Measurements from ENCODE around the gene MYPOP.
"Not testable (repeated sequence)": the region's sequence is repeated elsewhere in the genome, so short reads cannot be mapped to it uniquely, and the experiment has no call there.

Gene MYPOP

GRCh38 chr19:45873219-45873772, 29.1 kb downstream of the MYPOP start:
- Histone ChIP-seq H3K79me2 (ENCODE audit: control insufficient read depth, insufficient read depth, low read length, unreplicated experiment) (no peaks in the 10 kb centered on the region), H3K27me3 (ENCODE audit: insufficient read depth, low read length) (no peaks in the 10 kb centered on the region), H3K27ac (ENCODE audit: low read depth, low read length) (no peak overlapping the region), H2AFZ (ENCODE audit: low read length, unreplicated experiment) (no peak overlapping the region), H3K36me3 (ENCODE audit: insufficient read depth, low read length) (no peaks in the 10 kb centered on the region), H3K4me3 (ENCODE audit: low read depth, low read length) (no peak overlapping the region), H3K4me1 (ENCODE audit: control insufficient read depth, insufficient read depth, low read length, unreplicated experiment) (no peaks in the 10 kb centered on the region)

DNA sequence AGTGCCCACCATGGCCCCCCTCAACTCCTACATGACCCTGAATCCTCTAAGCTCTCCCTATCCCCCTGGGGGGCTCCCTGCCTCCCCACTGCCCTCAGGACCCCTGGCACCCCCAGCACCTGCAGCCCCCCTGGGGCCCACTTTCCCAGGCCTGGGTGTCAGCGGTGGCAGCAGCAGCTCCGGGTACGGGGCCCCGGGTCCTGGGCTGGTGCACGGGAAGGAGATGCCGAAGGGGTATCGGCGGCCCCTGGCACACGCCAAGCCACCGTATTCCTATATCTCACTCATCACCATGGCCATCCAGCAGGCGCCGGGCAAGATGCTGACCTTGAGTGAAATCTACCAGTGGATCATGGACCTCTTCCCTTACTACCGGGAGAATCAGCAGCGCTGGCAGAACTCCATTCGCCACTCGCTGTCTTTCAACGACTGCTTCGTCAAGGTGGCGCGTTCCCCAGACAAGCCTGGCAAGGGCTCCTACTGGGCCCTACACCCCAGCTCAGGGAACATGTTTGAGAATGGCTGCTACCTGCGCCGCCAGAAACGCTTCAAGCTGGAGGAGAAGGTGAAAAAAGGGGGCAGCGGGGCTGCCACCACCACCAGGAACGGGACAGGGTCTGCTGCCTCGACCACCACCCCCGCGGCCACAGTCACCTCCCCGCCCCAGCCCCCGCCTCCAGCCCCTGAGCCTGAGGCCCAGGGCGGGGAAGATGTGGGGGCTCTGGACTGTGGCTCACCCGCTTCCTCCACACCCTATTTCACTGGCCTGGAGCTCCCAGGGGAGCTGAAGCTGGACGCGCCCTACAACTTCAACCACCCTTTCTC, 30.1 kb downstream of the MYPOP start:
- no peak overlapping the region for H3K4me3 ChIP-seq (ENCODE audit: low read depth, low read length)
- no peak overlapping the region for H3K27ac ChIP-seq (ENCODE audit: low read depth, low read length)
- H3K4me1 ChIP-seq (ENCODE audit: control insufficient read depth, insufficient read depth, low read length, unreplicated experiment): no peaks in the 10 kb centered on the region
- no peaks in the 10 kb centered on the region for H3K79me2 ChIP-seq (ENCODE audit: control insufficient read depth, insufficient read depth, low read length, unreplicated experiment)
- H3K36me3 ChIP-seq (ENCODE audit: insufficient read depth, low read length): no peaks in the 10 kb centered on the region
- H2AFZ ChIP-seq (ENCODE audit: low read length, unreplicated experiment): no peak overlapping the region
- no peaks in the 10 kb centered on the region for H3K27me3 ChIP-seq (ENCODE audit: insufficient read depth, low read length)

DNA sequence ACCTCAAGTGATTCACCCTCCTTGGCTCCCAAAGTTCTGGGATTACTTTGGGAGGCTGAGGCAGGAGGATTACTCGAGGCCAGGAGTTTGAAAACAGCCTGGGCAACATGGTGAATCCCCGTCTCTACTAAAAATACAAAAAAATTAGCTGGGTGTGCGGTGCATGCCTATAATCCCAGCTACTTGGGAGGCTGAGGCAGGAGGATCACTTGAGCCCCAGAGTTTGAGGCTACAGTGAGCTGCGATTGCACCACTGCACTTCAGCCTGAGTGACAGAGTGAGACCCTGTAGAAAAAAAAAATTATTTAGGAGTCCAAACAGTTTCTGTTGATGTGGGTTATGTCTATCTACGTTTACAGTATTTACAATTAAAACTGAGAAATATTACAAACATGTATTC, 31.6 kb downstream of the MYPOP start:
- Histone ChIP-seq H3K27ac (ENCODE audit: low read depth, low read length) (no peak overlapping the region), H3K4me1 (ENCODE audit: control insufficient read depth, insufficient read depth, low read length, unreplicated experiment) (no peaks in the 10 kb centered on the region), H2AFZ (ENCODE audit: low read length, unreplicated experiment) (no peak overlapping the region), H3K4me3 (ENCODE audit: low read depth, low read length) (no peak overlapping the region), H3K27me3 (ENCODE audit: insufficient read depth, low read length) (peaks cover 2% of the 10 kb centered on the region; the same call in 1 of the 2 replicates), H3K79me2 (ENCODE audit: control insufficient read depth, insufficient read depth, low read length, unreplicated experiment) (no peaks in the 10 kb centered on the region), H3K36me3 (ENCODE audit: insufficient read depth, low read length) (no peaks in the 10 kb centered on the region)

- not testable (repeated sequence) for H3K79me2 ChIP-seq (ENCODE audit: control insufficient read depth, insufficient read depth, low read length, unreplicated experiment); H3K4me1 ChIP-seq (ENCODE audit: control insufficient read depth, insufficient read depth, low read length, unreplicated experiment); H3K4me3 ChIP-seq (ENCODE audit: low read depth, low read length); H3K36me3 ChIP-seq (ENCODE audit: insufficient read depth, low read length); H2AFZ ChIP-seq (ENCODE audit: low read length, unreplicated experiment); H3K27ac ChIP-seq (ENCODE audit: low read depth, low read length)
- peaks cover 25% of the 10 kb centered on the region for H3K27me3 ChIP-seq (ENCODE audit: insufficient read depth, low read length)
Measured at GRCh38 chr19:45867241-45867640, 35.2 kb downstream of the MYPOP start.

DNA sequence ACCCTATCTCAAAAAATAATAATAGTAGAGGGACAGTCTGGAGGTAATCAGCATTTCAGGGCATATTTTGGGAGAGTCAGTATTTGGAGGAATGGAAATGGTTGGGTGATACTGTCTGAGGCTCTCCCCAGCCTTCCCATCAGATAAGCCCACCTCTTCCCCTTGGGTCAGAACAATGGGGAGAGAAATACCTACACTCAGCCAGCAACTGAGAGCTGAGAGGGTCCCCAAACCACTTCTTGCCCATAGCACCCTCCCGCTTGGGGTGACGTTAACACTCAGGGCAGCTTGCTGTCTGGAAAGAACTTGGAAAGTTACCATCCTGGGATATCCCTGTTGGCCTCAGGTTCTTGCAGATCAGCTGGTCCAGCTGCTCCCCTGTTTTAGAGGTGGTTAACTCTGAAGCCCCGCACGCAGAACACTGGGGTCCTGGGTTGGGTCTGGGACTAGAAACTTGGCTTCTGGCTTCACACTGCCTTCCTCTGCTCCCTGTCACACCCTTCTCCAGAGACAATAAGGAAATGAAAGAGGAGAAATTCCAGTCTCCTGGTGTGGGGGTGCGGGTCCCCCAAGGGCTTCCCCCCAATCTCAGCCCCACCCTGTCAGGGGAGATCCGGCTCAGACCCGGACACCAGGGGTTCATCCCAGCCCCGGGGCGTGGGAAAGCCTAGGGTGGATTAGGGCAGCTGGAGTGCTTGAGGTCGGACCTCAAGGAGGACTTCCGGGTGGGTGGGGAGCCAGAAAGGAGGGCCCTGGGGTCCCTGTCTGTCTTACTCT, 35.8 kb downstream of the MYPOP start:
- Histone ChIP-seq H3K79me2 (ENCODE audit: control insufficient read depth, insufficient read depth, low read length, unreplicated experiment) (peaks cover 9% of the 10 kb centered on the region), H3K4me1 (ENCODE audit: control insufficient read depth, insufficient read depth, low read length, unreplicated experiment) (no peaks in the 10 kb centered on the region), H2AFZ (ENCODE audit: low read length, unreplicated experiment) (no peak overlapping the region), H3K27ac (ENCODE audit: low read depth, low read length) (no peak overlapping the region), H3K27me3 (ENCODE audit: insufficient read depth, low read length) (peaks cover 25% of the 10 kb centered on the region), H3K4me3 (ENCODE audit: low read depth, low read length) (no peak overlapping the region), H3K36me3 (ENCODE audit: insufficient read depth, low read length) (no peaks in the 10 kb centered on the region)

- Histone ChIP-seq H3K36me3 (ENCODE audit: insufficient read depth, low read length) (no peaks in the 10 kb centered on the region), H3K4me1 (ENCODE audit: control insufficient read depth, insufficient read depth, low read length, unreplicated experiment) (no peaks in the 10 kb centered on the region), H2AFZ (ENCODE audit: low read length, unreplicated experiment) (no peak overlapping the region), H3K4me3 (ENCODE audit: low read depth, low read length) (no peak overlapping the region), H3K27ac (ENCODE audit: low read depth, low read length) (no peak overlapping the region), H3K79me2 (ENCODE audit: control insufficient read depth, insufficient read depth, low read length, unreplicated experiment) (peaks cover 18% of the 10 kb centered on the region), H3K27me3 (ENCODE audit: insufficient read depth, low read length) (peaks cover 25% of the 10 kb centered on the region)
Measured at GRCh38 chr19:45865269-45865948, 37.0 kb downstream of the MYPOP start.

DNA sequence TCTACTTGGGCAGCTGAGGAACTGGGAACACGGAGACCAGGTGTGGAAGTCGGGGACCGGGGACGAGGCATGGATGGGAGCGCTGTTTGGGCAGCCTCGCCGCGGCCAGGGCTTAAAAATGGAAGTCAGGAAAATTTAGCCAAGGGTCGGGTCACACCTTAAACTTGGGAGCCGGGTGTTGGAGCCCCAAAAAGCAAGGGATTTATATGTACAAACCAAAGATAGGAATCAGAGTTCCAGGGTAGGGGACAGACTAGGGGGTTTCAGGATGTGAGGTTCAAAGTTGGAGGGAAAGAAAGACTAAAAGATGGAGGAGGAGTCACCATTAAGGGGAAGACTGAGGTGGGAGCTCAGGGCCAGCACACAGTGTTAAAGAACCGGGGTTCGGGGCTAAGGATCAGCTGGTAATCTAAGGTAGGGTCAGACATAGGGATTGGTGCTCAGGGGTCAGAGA, 37.8 kb downstream of the MYPOP start:
- no peak overlapping the region for H2AFZ ChIP-seq (ENCODE audit: low read length, unreplicated experiment)
- H3K27me3 ChIP-seq (ENCODE audit: insufficient read depth, low read length): peaks cover 25% of the 10 kb centered on the region
- H3K79me2 ChIP-seq (ENCODE audit: control insufficient read depth, insufficient read depth, low read length, unreplicated experiment): peaks cover 18% of the 10 kb centered on the region
- no peak overlapping the region for H3K27ac ChIP-seq (ENCODE audit: low read depth, low read length)
- no peaks in the 10 kb centered on the region for H3K36me3 ChIP-seq (ENCODE audit: insufficient read depth, low read length)
- H3K4me3 ChIP-seq (ENCODE audit: low read depth, low read length): peak overlapping the region; percentile 58; the same call in 1 of the 2 replicates
- H3K4me1 ChIP-seq (ENCODE audit: control insufficient read depth, insufficient read depth, low read length, unreplicated experiment): no peaks in the 10 kb centered on the region

DNA sequence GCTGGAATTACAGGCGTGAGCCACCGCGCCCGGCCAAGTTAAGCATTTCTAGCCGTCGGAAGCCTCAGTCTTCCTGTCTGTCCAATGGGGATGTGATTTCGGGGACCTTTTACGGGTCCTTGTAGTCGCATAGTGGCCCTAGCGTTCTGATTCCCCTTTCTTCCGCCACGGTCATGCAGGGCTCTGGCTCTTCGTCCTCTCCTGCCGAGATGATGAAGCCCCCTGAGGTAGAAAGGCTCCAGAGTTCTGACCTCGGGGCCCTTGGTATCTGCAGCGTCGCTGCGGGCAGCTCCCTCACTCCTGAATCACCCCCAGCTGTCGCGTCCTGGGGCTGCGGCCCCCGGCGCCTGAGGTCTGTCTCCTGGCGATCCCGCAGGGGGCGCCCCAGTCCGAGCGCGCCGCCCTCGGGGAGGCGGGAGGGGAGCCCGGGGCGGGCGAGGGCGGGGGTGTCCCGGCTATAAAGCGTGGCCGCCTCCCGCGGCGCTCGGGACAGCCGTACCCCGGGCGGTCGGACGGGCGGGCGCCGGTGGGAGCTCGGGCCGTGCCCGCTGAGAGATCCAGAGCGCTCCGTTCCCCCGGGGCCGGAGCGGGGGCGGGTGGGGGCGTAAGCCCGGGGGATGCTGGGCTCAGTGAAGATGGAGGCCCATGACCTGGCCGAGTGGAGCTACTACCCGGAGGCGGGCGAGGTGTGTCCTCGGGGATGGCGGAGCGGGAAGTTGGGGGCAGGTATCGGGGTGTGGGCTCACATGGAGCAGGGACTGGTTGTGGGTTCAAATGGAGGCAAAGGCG, 38.4 kb downstream of the MYPOP start, which contains the start of gene FOXA3:
Gene FOXA3 (plus strand): TSS at position 487 of the 789 bp plus-strand sequence. CDS start 131 bp downstream, at position 618.
- H3K27me3 ChIP-seq (ENCODE audit: insufficient read depth, low read length): peaks cover 25% of the 10 kb centered on the region
- no peak within 1 kb of the TSS for H3K27ac ChIP-seq (ENCODE audit: low read depth, low read length)
- no peaks in the 10 kb centered on the region for H3K36me3 ChIP-seq (ENCODE audit: insufficient read depth, low read length)
- no peaks in the 10 kb centered on the region for H3K4me1 ChIP-seq (ENCODE audit: control insufficient read depth, insufficient read depth, low read length, unreplicated experiment)
- H3K4me3 ChIP-seq (ENCODE audit: low read depth, low read length): peak within 1 kb of the TSS; percentile 64
- peaks cover 21% of the 10 kb centered on the region for H3K79me2 ChIP-seq (ENCODE audit: control insufficient read depth, insufficient read depth, low read length, unreplicated experiment)
- peak within 1 kb of the TSS; percentile 75 for H2AFZ ChIP-seq (ENCODE audit: low read length, unreplicated experiment)

DNA sequence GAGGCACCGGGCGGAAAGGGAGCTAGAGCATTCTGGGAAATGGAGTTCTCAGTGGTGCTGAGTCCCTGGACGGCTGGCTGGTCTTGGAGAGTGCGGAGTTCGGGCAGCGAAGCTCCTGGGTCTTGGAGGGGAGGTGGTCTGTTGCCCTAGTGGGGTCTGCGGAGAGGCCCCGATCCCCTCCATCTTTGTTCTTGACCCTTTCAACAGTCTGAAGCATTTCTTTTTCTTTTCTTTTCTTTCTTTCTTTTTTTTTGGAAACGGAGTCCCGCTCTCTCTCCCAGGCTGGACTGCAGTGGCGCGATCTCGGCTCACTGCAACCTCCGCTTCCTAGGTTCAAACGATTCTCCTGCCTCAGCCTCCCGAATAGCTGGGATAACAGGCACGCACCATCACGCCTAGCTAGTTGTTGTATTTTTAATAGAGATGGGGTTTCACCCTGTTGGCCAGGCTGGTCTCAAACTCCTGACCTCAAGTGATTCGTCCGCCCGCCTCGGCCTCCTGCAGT, 39.0 kb downstream of the MYPOP start:
- peaks cover 25% of the 10 kb centered on the region for H3K27me3 ChIP-seq (ENCODE audit: insufficient read depth, low read length)
- H3K4me3 ChIP-seq (ENCODE audit: low read depth, low read length): peak overlapping the region; percentile 64
- peak overlapping the region; percentile 75 for H2AFZ ChIP-seq (ENCODE audit: low read length, unreplicated experiment)
- H3K27ac ChIP-seq (ENCODE audit: low read depth, low read length): no peak overlapping the region
- no peaks in the 10 kb centered on the region for H3K4me1 ChIP-seq (ENCODE audit: control insufficient read depth, insufficient read depth, low read length, unreplicated experiment)
- H3K79me2 ChIP-seq (ENCODE audit: control insufficient read depth, insufficient read depth, low read length, unreplicated experiment): peaks cover 21% of the 10 kb centered on the region
- no peaks in the 10 kb centered on the region for H3K36me3 ChIP-seq (ENCODE audit: insufficient read depth, low read length)
